GM12891 (cell line): ENCODE data around the gene RHBDL2.

ENCODE experiments used
- DNase-seq: peaks from one replicate; pipeline ENCODE4 v3.0.0; 2011; ENCODE audit warnings: low spot score; ENCODE audit not compliant: insufficient read length
- FAIRE-seq: peaks from 2 replicates; lab custom pipeline; 2011; peaks lifted over from hg19 to GRCh38; lab: Jason Lieb, UNC
- PAX5 ChIP-seq: IDR thresholded peaks from 2 replicates; pipeline ENCODE4 v1.6.1; 2011; ENCODE audit warnings: low read length, moderate library complexity, mild to moderate bottlenecking; ENCODE audit not compliant: insufficient read depth, severe bottlenecking
- POLR2A ChIP-seq: IDR thresholded peaks from 2 replicates; pipeline ENCODE4 v1.6.1; 2011; ENCODE audit warnings: low read depth, low read length, control low read depth
- POLR2AphosphoS5 ChIP-seq: IDR thresholded peaks from 2 replicates; pipeline ENCODE4 v1.6.1; 2011; ENCODE audit warnings: low read depth, low read length, control low read depth
- POU2F2 ChIP-seq: IDR thresholded peaks from 2 replicates; pipeline ENCODE4 v1.6.1; 2011; ENCODE audit warnings: low read depth, mild to moderate bottlenecking, control low read depth, low read length, moderate library complexity
- SPI1 ChIP-seq: IDR thresholded peaks from 2 replicates; pipeline ENCODE4 v1.6.1; 2011; ENCODE audit warnings: low read depth, low read length, control low read depth
- TAF1 ChIP-seq: IDR thresholded peaks from 2 replicates; pipeline ENCODE4 v1.6.1; 2011; ENCODE audit warnings: low read depth, low read length, control low read depth

The RHBDL2 gene

GRCh38 chr1:38888423-38889333 lies 53.0 kb downstream of the RHBDL2 start:
- no peak for DNase-seq
- no peak for FAIRE-seq
- TF ChIP-seq POU2F2 (no peak), POLR2A (no peak), TAF1 (no peak), PAX5 (no peak), POLR2AphosphoS5 (no peak), SPI1 (no peak)

- no peak for FAIRE-seq
- DNase-seq = no peak
- TF ChIP-seq POU2F2 (no peak), PAX5 (no peak), POLR2A (no peak), POLR2AphosphoS5 (no peak), SPI1 (no peak)
Observed at GRCh38 chr1:38885092-38885491, 56.5 kb downstream of the RHBDL2 start.

GRCh38 chr1:38881487-38881886 lies 60.1 kb downstream of the RHBDL2 start, which contains the start of gene GJA9:
GJA9 (minus strand) TSS chr1:38881587; CDS start chr1:38876098, 5,489 bp downstream.
- FAIRE-seq (no peak), DNase-seq (no peak)
- TF ChIP-seq POLR2AphosphoS5 (no peak), PAX5 (no peak), SPI1 (no peak), TAF1 (no peak), POLR2A (no peak), POU2F2 (no peak)

GRCh38 chr1:38875811-38876210 lies 65.8 kb downstream of the RHBDL2 start:
- no peak for DNase-seq
- FAIRE-seq = no peak
- no peak for TF ChIP-seq TAF1
- TF ChIP-seq POLR2A = no peak

- FAIRE-seq = peak; percentile 99
Observed at GRCh38 chr1:38873027-38873969, 68.3 kb downstream of the RHBDL2 start, which contains the start of gene MYCBP. MYCBP (minus strand) TSS chr1:38873348; CDS start chr1:38873305, 43 bp downstream.

GRCh38 chr1:38872401-38873026 lies 69.1 kb downstream of the RHBDL2 start:
- FAIRE-seq (peak; percentile 73), DNase-seq (peak; percentile 42)
- TF ChIP-seq POU2F2 = no peak
- no peak; the same call in 1 of the 2 replicates for TF ChIP-seq SPI1
- no peak for TF ChIP-seq TAF1

More at GRCh38 chr1:38873027-38873969, 68.3 kb downstream of the RHBDL2 start, which contains the start of gene MYCBP:
- peak; percentile 97 for DNase-seq
- TF ChIP-seq SPI1 (peak; percentile 48; the same call in 1 of the 2 replicates), POLR2A (peak; percentile 57; the same call in 1 of the 2 replicates), TAF1 (peak; percentile 36; the same call in 1 of the 2 replicates), POU2F2 (peak; percentile 66; the same call in 1 of the 2 replicates), PAX5 (no peak), POLR2AphosphoS5 (peak; percentile 72)

GRCh38 chr1:38870996-38871395 lies 70.6 kb downstream of the RHBDL2 start:
- TF ChIP-seq POLR2A (no peak), TAF1 (no peak), POU2F2 (no peak), SPI1 (no peak), PAX5 (no peak), POLR2AphosphoS5 (no peak)
- FAIRE-seq (no peak), DNase-seq (no peak)

GRCh38 chr1:38867208-38867607 lies 74.4 kb downstream of the RHBDL2 start:
- TF ChIP-seq SPI1 = no peak
- TF ChIP-seq POLR2AphosphoS5 = no peak
- FAIRE-seq = no peak
- no peak for DNase-seq
